Lower lobe of right lung (tissue), 2 donors: ENCODE results near the gene TOPAZ1. TPM values are rescaled to one million over a fixed set of nuclear protein-coding genes. Genes with fewer than 3 reads are reported as not detected.

Experiments used
- ATAC-seq, 2 donors: fragments of 200-7000 bp; cut with Tn5 transposase; one replicate each; pipeline ENCODE4 v1.9.1; 2020 to 2022; ENCODE audit warnings: mild to moderate bottlenecking in 2 of 2, moderate library complexity in 2 of 2
- DNase-seq: peaks from one replicate; pipeline ENCODE4 v3.0.0-alpha.2; 2020
- H3K27ac ChIP-seq: fragments of 200-600 bp; one replicate; pipeline ENCODE4 v1.8.0; 2022
- H3K27me3 ChIP-seq: fragments of 200-600 bp; one replicate; pipeline ENCODE4 v1.8.0; 2022; ENCODE audit warnings: low read depth
- H3K36me3 ChIP-seq: fragments of 200-600 bp; one replicate; pipeline ENCODE4 v1.8.0; 2022; ENCODE audit warnings: mild to moderate bottlenecking
- H3K4me1 ChIP-seq: fragments of 200-600 bp; one replicate; pipeline ENCODE4 v1.8.0; 2022
- H3K4me3 ChIP-seq: fragments of 200-600 bp; one replicate; pipeline ENCODE4 v1.8.0; 2022; ENCODE audit warnings: mild to moderate bottlenecking
- H3K9me3 ChIP-seq: fragments of 200-600 bp; one replicate; pipeline ENCODE4 v1.8.0; 2022
- intact Hi-C: fragments of 100-400 bp; cut with DNase I; formaldehyde crosslinking; loops from one replicate; pipeline ENCODE4 v1.11.0; 2022
- total RNA-seq: library from RNA; stranded (reverse); fragmentation: NEBNext Ultra II Directional; extraction: Animal tissue kit (Norgen Biotek cat#: 25700); gene quantifications from one replicate; pipeline ENCODE4 v1.2.1, GENCODE V29; 2021
- TF ChIP-seq, protein P1 (sequence below): fragments of 200-600 bp; IDR thresholded peaks from one replicate; pipeline ENCODE4 v1.8.0; 2022; ENCODE audit warnings: antibody characterized with exemption, mild to moderate bottlenecking
- donor health status: DM: no; HTN: yes; CAD: no; lungs with severe emphysema.

The TOPAZ1 gene
- total RNA-seq, 1 donor from 2014 or later: not detected

DNA sequence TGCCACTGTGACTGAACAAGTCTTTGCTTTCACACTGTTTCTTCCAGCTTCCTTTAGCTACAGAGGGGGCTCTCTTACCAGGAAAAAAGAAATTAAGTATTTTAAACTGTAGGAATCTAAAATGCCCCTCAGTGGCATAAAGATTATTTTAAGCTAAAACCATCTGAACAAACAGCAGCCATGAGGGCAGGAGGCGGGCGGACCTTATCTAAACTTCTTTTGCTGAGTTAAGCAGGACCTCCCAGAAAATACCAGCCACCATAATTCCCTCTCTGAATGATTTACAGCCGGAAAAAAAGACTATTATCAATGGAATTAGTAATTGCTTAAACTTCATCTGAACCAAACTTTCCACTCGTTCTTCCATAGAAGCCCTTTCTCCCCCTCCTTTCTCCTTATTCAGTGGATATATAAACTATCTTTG lies 5.2 kb upstream of the TOPAZ1 start:
- Histone ChIP-seq H3K9me3 (no peaks in the 10 kb centered on the region), H3K27ac (no peak overlapping the region), H3K27me3 (no peaks in the 10 kb centered on the region), H3K4me3 (no peak overlapping the region), H3K36me3 (no peaks in the 10 kb centered on the region), H3K4me1 (peaks cover 11% of the 10 kb centered on the region)
- intact Hi-C loops: no loop called here
- TF ChIP-seq, protein P1, sequence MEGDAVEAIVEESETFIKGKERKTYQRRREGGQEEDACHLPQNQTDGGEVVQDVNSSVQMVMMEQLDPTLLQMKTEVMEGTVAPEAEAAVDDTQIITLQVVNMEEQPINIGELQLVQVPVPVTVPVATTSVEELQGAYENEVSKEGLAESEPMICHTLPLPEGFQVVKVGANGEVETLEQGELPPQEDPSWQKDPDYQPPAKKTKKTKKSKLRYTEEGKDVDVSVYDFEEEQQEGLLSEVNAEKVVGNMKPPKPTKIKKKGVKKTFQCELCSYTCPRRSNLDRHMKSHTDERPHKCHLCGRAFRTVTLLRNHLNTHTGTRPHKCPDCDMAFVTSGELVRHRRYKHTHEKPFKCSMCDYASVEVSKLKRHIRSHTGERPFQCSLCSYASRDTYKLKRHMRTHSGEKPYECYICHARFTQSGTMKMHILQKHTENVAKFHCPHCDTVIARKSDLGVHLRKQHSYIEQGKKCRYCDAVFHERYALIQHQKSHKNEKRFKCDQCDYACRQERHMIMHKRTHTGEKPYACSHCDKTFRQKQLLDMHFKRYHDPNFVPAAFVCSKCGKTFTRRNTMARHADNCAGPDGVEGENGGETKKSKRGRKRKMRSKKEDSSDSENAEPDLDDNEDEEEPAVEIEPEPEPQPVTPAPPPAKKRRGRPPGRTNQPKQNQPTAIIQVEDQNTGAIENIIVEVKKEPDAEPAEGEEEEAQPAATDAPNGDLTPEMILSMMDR: no peak
- DNase-seq: no peak
- no peak for ATAC-seq

DNA sequence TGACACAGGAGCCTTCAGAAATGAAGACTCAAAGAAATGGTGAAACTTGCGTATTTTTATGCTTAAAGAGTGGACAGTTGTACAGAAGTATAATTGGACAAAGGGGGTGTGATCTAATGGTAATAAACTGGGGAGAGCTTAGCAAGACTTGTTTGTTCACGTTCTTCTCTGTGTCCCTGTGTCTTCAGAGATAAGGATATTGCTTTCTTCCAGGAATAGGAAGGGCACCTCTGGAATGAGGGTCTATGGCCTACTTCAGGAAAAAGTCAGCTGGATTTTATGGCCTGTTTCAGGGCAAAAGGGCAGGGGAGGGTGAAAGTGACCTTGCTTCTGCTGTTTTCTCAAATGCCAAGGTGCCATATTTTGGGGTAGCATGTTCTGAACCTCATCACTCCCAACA lies 4.5 kb upstream of the TOPAZ1 start:
- no peaks in the 10 kb centered on the region for H3K9me3 ChIP-seq
- TF ChIP-seq, protein P1: no peak
- DNase-seq (no peak), ATAC-seq (no peak)
- H3K36me3 ChIP-seq: no peaks in the 10 kb centered on the region
- intact Hi-C loops: no loop called here
- no peaks in the 10 kb centered on the region for H3K27me3 ChIP-seq
- no peak overlapping the region for H3K27ac ChIP-seq
- no peak overlapping the region for H3K4me3 ChIP-seq
- peaks cover 11% of the 10 kb centered on the region for H3K4me1 ChIP-seq

DNA sequence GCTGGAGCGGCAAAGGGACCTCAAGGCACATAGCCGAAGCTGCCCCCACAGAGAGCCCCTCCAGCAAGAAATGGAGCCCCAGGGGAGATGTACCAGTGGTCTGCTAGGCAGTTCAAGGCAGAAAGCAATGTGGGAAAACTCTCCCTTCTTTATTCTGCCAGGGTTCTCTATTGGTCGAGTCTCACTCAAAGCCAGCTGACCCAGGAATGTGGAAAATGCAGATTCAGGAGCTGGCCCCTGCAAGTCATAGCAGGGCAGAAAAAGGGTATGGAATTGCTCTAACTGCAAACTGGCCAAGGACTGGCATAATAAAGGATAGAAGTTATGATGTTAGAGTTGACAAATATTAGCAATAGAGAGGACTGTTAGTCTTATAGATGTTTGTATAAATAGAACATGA lies 4.0 kb upstream of the TOPAZ1 start:
- ATAC-seq: no peak
- DNase-seq: no peak
- no peak overlapping the region for H3K4me3 ChIP-seq

DNA sequence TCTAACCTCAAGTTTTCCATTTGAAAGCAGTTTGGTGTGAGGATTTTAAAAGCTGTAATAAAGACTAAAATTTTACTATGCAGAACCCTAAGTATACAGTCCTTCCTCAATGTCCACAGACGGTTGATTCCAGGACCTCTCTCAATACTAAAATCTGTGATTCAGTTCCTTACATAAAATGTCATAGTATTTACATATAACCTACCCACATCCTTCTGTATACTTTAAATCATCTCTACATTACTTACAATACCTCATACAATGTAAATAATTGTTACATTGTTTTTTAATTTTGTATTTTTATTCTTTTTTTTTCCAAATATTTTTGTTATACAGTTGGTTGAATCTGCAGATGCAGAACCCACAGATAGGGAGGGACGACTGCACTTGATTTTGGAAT lies 2.8 kb upstream of the TOPAZ1 start:
- TF ChIP-seq, protein P1: no peak
- intact Hi-C loops: no loop called here
- Histone ChIP-seq H3K4me3 (no peak overlapping the region), H3K27me3 (no peaks in the 10 kb centered on the region), H3K36me3 (no peaks in the 10 kb centered on the region), H3K4me1 (peaks cover 11% of the 10 kb centered on the region), H3K27ac (no peak overlapping the region), H3K9me3 (no peaks in the 10 kb centered on the region)
- ATAC-seq: no peak
- no peak for DNase-seq

More for the DNA sequence above, 4.0 kb upstream of the TOPAZ1 start:
- intact Hi-C loops: no loop called here
- Histone ChIP-seq H3K27ac (no peak overlapping the region), H3K9me3 (no peaks in the 10 kb centered on the region), H3K36me3 (no peaks in the 10 kb centered on the region), H3K4me1 (peaks cover 11% of the 10 kb centered on the region), H3K27me3 (no peaks in the 10 kb centered on the region)
- TF ChIP-seq, protein P1: no peak

DNA sequence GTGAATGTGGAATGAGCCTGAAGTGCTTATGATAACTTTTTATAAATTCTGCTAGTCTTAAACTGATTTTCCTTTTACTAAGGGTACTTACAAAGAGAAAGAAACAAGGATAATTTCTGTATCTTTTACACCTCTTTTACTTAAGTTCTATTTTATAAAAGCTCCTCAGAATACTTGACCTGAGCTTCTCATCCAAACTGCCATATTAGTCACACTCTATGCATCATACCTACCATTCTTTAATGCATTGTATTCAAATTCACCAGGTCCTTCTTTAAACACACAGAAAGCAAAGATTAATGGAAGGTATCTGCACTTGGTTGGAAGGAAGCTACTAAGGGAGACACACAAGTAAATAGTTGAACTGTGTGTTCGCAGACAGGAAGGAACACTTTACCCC lies 1.6 kb upstream of the TOPAZ1 start:
- Histone ChIP-seq H3K27ac (no peak overlapping the region), H3K9me3 (no peaks in the 10 kb centered on the region), H3K36me3 (no peaks in the 10 kb centered on the region), H3K4me1 (peaks cover 11% of the 10 kb centered on the region), H3K27me3 (no peaks in the 10 kb centered on the region), H3K4me3 (no peak overlapping the region)
- TF ChIP-seq, protein P1: no peak
- no peak for DNase-seq
- ATAC-seq: no peak
- intact Hi-C loops: no loop called here

DNA sequence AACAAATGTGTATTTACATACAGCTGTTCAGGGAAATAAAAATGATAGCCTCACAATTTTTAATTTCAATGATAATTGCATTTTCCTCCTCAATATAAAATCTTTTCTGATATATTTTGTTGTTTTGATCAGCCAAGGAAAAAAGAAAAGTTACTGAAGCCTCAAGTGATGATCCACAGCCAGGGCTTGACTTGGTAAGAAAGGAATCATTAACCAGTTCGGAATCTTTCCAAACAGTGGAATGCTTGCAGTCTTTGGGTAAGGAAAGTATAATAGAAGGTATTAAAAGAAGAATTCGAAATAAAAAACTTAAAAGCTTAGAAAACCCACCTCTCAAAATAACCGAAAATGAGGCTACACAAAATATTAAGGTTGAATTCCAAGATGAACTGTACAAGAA lies 1.0 kb downstream of the TOPAZ1 start:
- no peaks in the 10 kb centered on the region for H3K4me1 ChIP-seq
- H3K4me3 ChIP-seq: no peak overlapping the region
- H3K27ac ChIP-seq: no peak overlapping the region
- TF ChIP-seq, protein P1: no peak
- H3K9me3 ChIP-seq: peaks cover 4% of the 10 kb centered on the region
- no peaks in the 10 kb centered on the region for H3K27me3 ChIP-seq
- intact Hi-C loops: no loop called here
- H3K36me3 ChIP-seq: no peaks in the 10 kb centered on the region
- no peak for DNase-seq
- ATAC-seq: no peak
